BJ (cell line): Measurements from ENCODE around the gene KRT25. TPM values are rescaled to one million over a fixed set of nuclear protein-coding genes. Genes with fewer than 3 reads are reported as not detected.

Experiments
- CTCF ChIA-PET: fragments of 350-600 bp; formaldehyde crosslinking; extraction: SDS; loops from one replicate; lab custom pipeline; 2021; ENCODE audit warnings: antibody characterized with exemption, inconsistent platforms; lab: Yijun Ruan, JAX
- POLR2A ChIA-PET: fragments of 300-600 bp; sonication (Branson Sonifier 250); formaldehyde crosslinking; extraction: SDS; loops from one replicate; lab custom pipeline; 2021; ENCODE audit warnings: antibody characterized with exemption; lab: Charles Lee
- DNase-seq: peaks from one replicate; pipeline ENCODE4 v3.0.0-alpha.2; 2011; ENCODE audit warnings: low read depth
- H3K27me3 ChIP-seq: 2 replicates; pipeline ENCODE4 v1.6.0; 2011; ENCODE audit warnings: low read length; ENCODE audit not compliant: control insufficient read depth, insufficient read depth
- H3K36me3 ChIP-seq: 2 replicates; pipeline ENCODE4 v1.5.1; 2011; ENCODE audit warnings: low read length; ENCODE audit not compliant: control insufficient read depth, insufficient read depth
- H3K4me3 ChIP-seq: 2 replicates; pipeline ENCODE4 v1.5.1; 2011; ENCODE audit warnings: low read depth, mild to moderate bottlenecking, control low read depth, low read length
- polyA plus RNA-seq: library from polyadenylated mRNA; depleted of rRNA; stranded (reverse); fragments of >200 nt; gene quantifications from 2 replicates; pipeline ENCODE4 v1.2.3, GENCODE V29; 2011
- TF ChIP-seq, protein P1 (sequence below): IDR thresholded peaks from 2 replicates; pipeline ENCODE4 v1.5.1; 2011; ENCODE audit warnings: low read depth, mild to moderate bottlenecking, control low read depth, inconsistent platforms, low read length, moderate library complexity; ENCODE audit not compliant: insufficient read depth

Gene KRT25
- polyA plus RNA-seq, 1 experiment, result not detected

DNA sequence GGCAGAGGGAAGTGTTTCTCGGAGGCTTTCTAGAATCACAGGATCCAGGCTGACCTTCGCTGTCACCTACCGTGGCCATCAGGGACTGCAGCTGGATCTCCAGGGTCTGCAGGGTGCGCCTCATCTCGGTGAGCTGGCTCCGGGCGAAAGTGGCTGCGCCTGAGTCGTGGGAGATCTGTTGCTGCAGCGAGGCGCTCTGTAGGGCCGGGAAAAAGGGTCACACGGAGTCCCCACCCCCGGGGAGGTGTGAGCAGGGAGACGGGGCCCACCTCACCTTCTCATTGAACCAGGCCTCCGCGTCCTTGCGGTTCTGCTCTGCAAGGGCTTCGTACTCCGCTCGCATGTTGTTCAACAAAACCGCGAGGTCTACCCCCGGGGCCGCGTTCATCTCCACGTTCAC, 41.7 kb upstream of the KRT25 start:
- POLR2A ChIA-PET, result no interaction called here

DNA sequence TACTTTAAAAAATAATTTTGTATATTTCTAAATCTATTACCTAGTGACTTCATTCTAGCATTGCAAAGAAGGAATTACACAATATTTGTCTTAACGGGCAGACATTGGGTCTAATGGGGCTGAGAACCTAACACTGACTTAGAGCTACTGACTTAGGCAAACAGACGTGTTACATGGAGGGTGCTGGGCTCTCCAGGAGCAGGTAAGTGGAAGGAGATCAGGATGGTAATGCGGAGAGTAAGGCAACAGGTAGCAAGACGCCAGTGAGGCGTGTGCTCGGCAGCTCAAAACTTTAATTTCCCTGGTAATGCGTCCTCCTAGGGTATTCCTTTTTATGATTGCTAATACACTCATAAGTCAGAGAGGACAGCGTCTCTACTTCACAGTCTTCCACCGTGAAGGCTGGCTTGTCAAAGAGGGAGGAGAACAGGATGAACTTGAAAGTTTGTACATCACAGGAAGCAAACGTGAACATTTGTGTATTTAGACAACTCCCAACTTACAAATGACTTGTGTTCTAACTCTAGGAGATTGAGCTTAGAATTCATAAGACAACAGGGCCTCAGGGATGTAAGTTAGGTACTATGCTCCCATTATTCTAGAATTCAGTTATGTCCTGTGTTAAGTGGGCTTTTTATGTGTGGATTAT, 40.0 kb upstream of the KRT25 start:
- CTCF ChIA-PET, result interaction anchor here (0.7 to 2.4 kb wide), 4 partner anchors 11 to 1053 kb away, joined by 3 to 8 read pairs (median 6); no protein-coding TSS in a partner anchor
- POLR2A ChIA-PET, result no interaction called here
- H3K27me3 ChIP-seq, result peaks cover 18% of the 10 kb centered on the region

More for the DNA sequence above, 41.7 kb upstream of the KRT25 start:
- Histone ChIP-seq H3K4me3 (no peak overlapping the region), H3K27me3 (peaks cover 24% of the 10 kb centered on the region), H3K36me3 (no peaks in the 10 kb centered on the region)
- no peak for DNase-seq
- TF ChIP-seq, protein P1, sequence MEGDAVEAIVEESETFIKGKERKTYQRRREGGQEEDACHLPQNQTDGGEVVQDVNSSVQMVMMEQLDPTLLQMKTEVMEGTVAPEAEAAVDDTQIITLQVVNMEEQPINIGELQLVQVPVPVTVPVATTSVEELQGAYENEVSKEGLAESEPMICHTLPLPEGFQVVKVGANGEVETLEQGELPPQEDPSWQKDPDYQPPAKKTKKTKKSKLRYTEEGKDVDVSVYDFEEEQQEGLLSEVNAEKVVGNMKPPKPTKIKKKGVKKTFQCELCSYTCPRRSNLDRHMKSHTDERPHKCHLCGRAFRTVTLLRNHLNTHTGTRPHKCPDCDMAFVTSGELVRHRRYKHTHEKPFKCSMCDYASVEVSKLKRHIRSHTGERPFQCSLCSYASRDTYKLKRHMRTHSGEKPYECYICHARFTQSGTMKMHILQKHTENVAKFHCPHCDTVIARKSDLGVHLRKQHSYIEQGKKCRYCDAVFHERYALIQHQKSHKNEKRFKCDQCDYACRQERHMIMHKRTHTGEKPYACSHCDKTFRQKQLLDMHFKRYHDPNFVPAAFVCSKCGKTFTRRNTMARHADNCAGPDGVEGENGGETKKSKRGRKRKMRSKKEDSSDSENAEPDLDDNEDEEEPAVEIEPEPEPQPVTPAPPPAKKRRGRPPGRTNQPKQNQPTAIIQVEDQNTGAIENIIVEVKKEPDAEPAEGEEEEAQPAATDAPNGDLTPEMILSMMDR, result no peak
- CTCF ChIA-PET, result interaction anchor here (2.3 to 2.4 kb wide), 2 partner anchors 851 to 866 kb away, joined by 7 to 8 read pairs; no protein-coding TSS in a partner anchor

DNA sequence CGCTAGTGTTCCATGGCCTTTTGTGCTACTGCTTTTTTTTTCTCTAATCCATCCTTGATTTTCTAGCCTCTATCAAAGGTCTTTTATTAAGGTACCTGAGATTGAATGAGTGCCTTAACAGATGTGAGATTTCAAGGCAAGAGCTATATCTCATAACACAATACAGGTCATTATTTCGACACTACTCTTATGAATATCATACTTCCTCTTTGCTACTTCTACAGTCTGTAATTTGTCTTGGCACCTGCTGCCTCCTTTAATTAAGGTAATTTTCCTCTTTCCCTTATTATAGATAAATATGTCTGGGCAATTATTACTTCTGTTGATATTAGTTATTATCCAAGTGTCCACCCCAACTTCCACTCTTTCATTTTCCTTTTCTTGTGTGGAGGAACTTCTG, 39.3 kb upstream of the KRT25 start:
- no peaks in the 10 kb centered on the region for H3K36me3 ChIP-seq
- DNase-seq, result no peak
- H3K4me3 ChIP-seq, result no peak overlapping the region
- H3K27me3 ChIP-seq, result peaks cover 18% of the 10 kb centered on the region
- ChIA-PET CTCF (interaction anchor here (2.3 to 2.4 kb wide), 2 partner anchors 854 to 868 kb away, joined by 7 to 8 read pairs; no protein-coding TSS in a partner anchor), POLR2A (no interaction called here)
- TF ChIP-seq, protein P1, result no peak

More for the DNA sequence above, 40.0 kb upstream of the KRT25 start:
- Histone ChIP-seq H3K4me3 (no peak overlapping the region), H3K36me3 (no peaks in the 10 kb centered on the region)
- DNase-seq, result no peak
- TF ChIP-seq, protein P1, result no peak

DNA sequence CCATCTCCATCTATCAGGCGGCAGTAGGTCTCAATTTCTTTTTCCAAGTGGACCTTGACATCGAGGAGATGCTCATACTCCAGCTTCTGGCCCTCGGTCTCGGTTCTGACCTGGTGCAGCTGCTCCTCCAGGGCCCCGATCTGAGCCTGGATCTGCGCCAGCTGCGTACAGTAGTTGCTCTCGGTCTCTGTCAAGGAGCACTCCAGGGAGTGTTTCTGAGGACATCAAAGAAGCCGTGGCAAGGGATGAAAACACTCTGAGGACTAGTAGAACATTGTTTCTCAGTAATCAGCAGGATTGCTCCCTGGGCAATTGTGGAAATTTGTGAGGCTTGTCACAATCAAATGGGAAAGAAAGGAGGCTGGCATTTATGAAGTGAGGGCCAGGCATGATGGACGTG, 38.7 kb upstream of the KRT25 start:
- no peak for DNase-seq
- TF ChIP-seq, protein P1, result no peak
- Histone ChIP-seq H3K27me3 (peaks cover 17% of the 10 kb centered on the region), H3K4me3 (no peak overlapping the region), H3K36me3 (no peaks in the 10 kb centered on the region)
- ChIA-PET POLR2A (no interaction called here), CTCF (interaction anchor here (0.8 to 3.5 kb wide), 2 partner anchors 869 to 872 kb away, joined by 4 to 9 read pairs; no protein-coding TSS in a partner anchor)

DNA sequence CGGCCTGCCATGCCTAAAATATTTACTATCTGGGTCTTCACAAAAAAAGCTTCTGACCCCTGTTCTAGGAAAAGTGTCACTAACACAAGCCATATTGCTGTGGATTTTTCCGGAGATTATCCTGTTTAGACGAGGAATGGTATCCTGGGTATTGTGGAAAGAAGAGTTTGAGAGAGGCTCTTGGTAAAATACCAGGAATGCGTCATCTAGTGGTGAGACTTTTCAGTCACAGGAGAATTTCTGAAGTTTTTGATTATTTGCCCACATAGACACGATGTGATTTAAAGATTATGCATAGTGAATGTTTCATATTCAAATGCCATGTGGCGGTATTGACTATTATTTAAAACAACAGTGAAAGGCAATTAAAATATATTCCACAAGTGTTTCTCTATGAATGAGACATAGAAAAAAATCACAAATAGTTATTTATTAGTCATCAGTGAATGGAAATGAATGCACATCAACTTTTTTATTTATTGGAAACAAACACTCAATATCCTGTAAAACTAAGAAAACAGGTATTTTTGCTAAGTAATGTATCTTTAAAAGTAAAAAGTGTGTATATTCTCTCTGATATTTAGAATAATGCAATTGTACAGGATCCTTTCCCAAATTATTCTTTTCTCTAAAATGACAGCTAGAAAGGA, 36.8 kb upstream of the KRT25 start:
- TF ChIP-seq, protein P1, result peak; percentile 57
- CTCF ChIA-PET, result interaction anchor here (0.9 to 3.5 kb wide), 9 partner anchors 12 to 874 kb away, joined by 3 to 9 read pairs (median 5); no protein-coding TSS in a partner anchor
- DNase-seq, result no peak
- Histone ChIP-seq H3K27me3 (peaks cover 15% of the 10 kb centered on the region), H3K4me3 (no peak overlapping the region), H3K36me3 (no peaks in the 10 kb centered on the region)
- POLR2A ChIA-PET, result no interaction called here
